Peyer's patch (tissue), 4 donors: ENCODE measurements around the gene ACVR1.

ENCODE experiments used
- CTCF ChIP-seq, 6 experiments: fragments of 450-650 bp in 4 of 6; fragments of 200-600 bp in 2 of 6; sonication (generic) in 1 of 6; IDR thresholded peaks; one replicate each; pipeline ENCODE4 v1.5.1; 2017 to 2019; ENCODE audit warnings: antibody characterized with exemption in 6 of 6, mild to moderate bottlenecking in 3 of 6, moderate library complexity in 1 of 6
- POLR2A ChIP-seq, 2 donors: fragments of 450-650 bp; IDR thresholded peaks; one replicate each; pipeline ENCODE4 v1.5.1; 2017; ENCODE audit warnings: antibody characterized with exemption in 2 of 2, mild to moderate bottlenecking in 2 of 2, moderate library complexity in 2 of 2

GRCh38 chr2:157747695-157748370 is 128.3 kb downstream of the ACVR1 start:
- TF ChIP-seq POLR2A (IDR thresholded peaks at IDR 0.05) (no peak), CTCF (IDR thresholded peaks at IDR 0.05) (no peak)
